Neuronal stem cell (in vitro differentiated cells): ENCODE data around the gene POM121C.
"Not testable (repeated sequence)": the region's sequence is repeated elsewhere in the genome, so short reads cannot be mapped to it uniquely, and the experiment has no call there.

Experiments
- DNase-seq: peaks from one replicate; pipeline ENCODE4 v3.0.0-alpha.2; 2013; ENCODE audit warnings: low spot score
- H2AFZ ChIP-seq: one replicate; pipeline ENCODE4 v1.6.1; 2013; ENCODE audit warnings: mild to moderate bottlenecking, low read length, inconsistent platforms
- H2AK5ac ChIP-seq: 2 replicates; pipeline ENCODE4 v1.6.1; 2013; ENCODE audit warnings: low read depth, mild to moderate bottlenecking, inconsistent platforms, low read length, moderate library complexity, mixed read lengths
- H2BK120ac ChIP-seq: 2 replicates; pipeline ENCODE4 v1.6.1; 2013; ENCODE audit warnings: low read depth, mild to moderate bottlenecking, inconsistent platforms, low read length, moderate library complexity, mixed read lengths
- H2BK12ac ChIP-seq: one replicate; pipeline ENCODE4 v1.6.1; 2013; ENCODE audit warnings: low read length, inconsistent platforms
- H2BK15ac ChIP-seq: 2 replicates; pipeline ENCODE4 v1.6.1; 2013; ENCODE audit warnings: mild to moderate bottlenecking, low read length, inconsistent platforms, mixed read lengths
- H2BK5ac ChIP-seq: one replicate; pipeline ENCODE4 v1.6.1; 2013; ENCODE audit warnings: inconsistent platforms, mild to moderate bottlenecking, low read length, moderate library complexity
- H3K14ac ChIP-seq: one replicate; pipeline ENCODE4 v1.6.1; 2013; ENCODE audit warnings: low read length, inconsistent platforms
- H3K18ac ChIP-seq: 2 replicates; pipeline ENCODE4 v1.6.1; 2013; ENCODE audit warnings: low read length, inconsistent platforms
- H3K23ac ChIP-seq: 2 replicates; pipeline ENCODE4 v1.6.1; 2013; ENCODE audit warnings: low read depth, mild to moderate bottlenecking, mixed read lengths, low read length, inconsistent platforms; ENCODE audit not compliant: poor library complexity
- H3K27ac ChIP-seq: replicated peaks from 3 replicates; pipeline ENCODE4 v1.5.1; 2013; ENCODE audit warnings: low read length, inconsistent platforms
- H3K27me3 ChIP-seq, 3 experiments: 2 replicates each; pipeline ENCODE4 v1.6.1; 2013; ENCODE audit warnings: low read length in 3 of 3, mild to moderate bottlenecking in 2 of 3, inconsistent platforms in 1 of 3, low read depth in 1 of 3, mixed read lengths in 1 of 3, moderate library complexity in 1 of 3; ENCODE audit not compliant: control insufficient read depth in 3 of 3, insufficient read depth in 3 of 3
- H3K36me3 ChIP-seq, 2 donors: replicated peaks in 1 of 2; 2 replicates each; pipeline ENCODE4 v1.6.1; 2013; ENCODE audit warnings: low read length in 2 of 2; ENCODE audit not compliant: control insufficient read depth in 2 of 2, insufficient read depth in 2 of 2
- H3K4ac ChIP-seq: 2 replicates; pipeline ENCODE4 v1.6.1; 2013; ENCODE audit warnings: inconsistent platforms, mild to moderate bottlenecking, low read length, moderate library complexity
- H3K4me1 ChIP-seq, 2 donors: 1 replicate in 1 of 2; 2 replicates in 1 of 2; pipeline ENCODE4 v1.6.1; 2013; ENCODE audit warnings: low read length in 2 of 2, low read depth in 1 of 2; ENCODE audit not compliant: control insufficient read depth in 2 of 2, insufficient read depth in 1 of 2
- H3K4me2 ChIP-seq: one replicate; pipeline ENCODE4 v1.6.1; 2013; ENCODE audit warnings: mild to moderate bottlenecking, low read length, inconsistent platforms; ENCODE audit not compliant: insufficient read depth, poor library complexity, severe bottlenecking
- H3K4me3 ChIP-seq, 2 donors: 2 replicates each; pipeline ENCODE4 v1.5.1; 2013; ENCODE audit warnings: low read length in 2 of 2, mild to moderate bottlenecking in 2 of 2, inconsistent platforms in 1 of 2, moderate library complexity in 1 of 2
- H3K79me1 ChIP-seq: one replicate; pipeline ENCODE4 v1.6.1; 2013; ENCODE audit warnings: low read depth, mild to moderate bottlenecking, inconsistent platforms, low read length, moderate library complexity
- H3K9ac ChIP-seq: one replicate; pipeline ENCODE4 v1.6.1; 2013; ENCODE audit warnings: mild to moderate bottlenecking, low read depth, low read length, inconsistent platforms; ENCODE audit not compliant: poor library complexity
- H3K9me3 ChIP-seq, 2 donors: replicated peaks in 1 of 2; 2 replicates each; pipeline versions ENCODE3 to v1.6.1; 2013; ENCODE audit warnings: low read length in 2 of 2, mild to moderate bottlenecking in 2 of 2, inconsistent platforms in 1 of 2, low read depth in 1 of 2, mixed read lengths in 1 of 2, moderate library complexity in 1 of 2; ENCODE audit not compliant: control insufficient read depth in 2 of 2, insufficient read depth in 1 of 2
- H4K8ac ChIP-seq: one replicate; pipeline ENCODE4 v1.6.1; 2013; ENCODE audit warnings: low read depth, mild to moderate bottlenecking, inconsistent platforms, low read length, moderate library complexity
- H4K91ac ChIP-seq: one replicate; pipeline ENCODE4 v1.6.1; 2013; ENCODE audit warnings: low read length, low read depth, mild to moderate bottlenecking, inconsistent platforms; ENCODE audit not compliant: poor library complexity
- WGBS, 2 donors: extraction: QIAGEN DNeasy Blood & Tissue Kit; methylation state at CpG; one replicate each; pipeline ENCODE4 v1.1.7; 2013; ENCODE audit warnings: missing lambda C conversion rate in 2 of 2, mixed read lengths in 1 of 2; ENCODE audit not compliant: insufficient read length in 2 of 2, insufficient replicate concordance in 1 of 2; ENCODE audit errors: extremely low coverage in 2 of 2; 5-methylcytosine and 5-hydroxymethylcytosine counted together

Gene POM121C

GRCh38 chr7:75395329-75395728 lies 90.8 kb downstream of the POM121C start, which contains the start of gene TRIM73:
Gene TRIM73 (plus strand): TSS chr7:75395629. CDS start chr7:75398934, 3,305 bp downstream.
- not testable (repeated sequence) for H2AK5ac ChIP-seq, H3K18ac ChIP-seq, H3K27me3 ChIP-seq, DNase-seq, H3K23ac ChIP-seq, H3K9ac ChIP-seq, H4K8ac ChIP-seq, H4K91ac ChIP-seq, H3K4me1 ChIP-seq, H3K14ac ChIP-seq, H3K79me1 ChIP-seq, H3K4ac ChIP-seq, H3K9me3 ChIP-seq, H3K27ac ChIP-seq, H3K4me2 ChIP-seq, H2BK15ac ChIP-seq, H3K4me3 ChIP-seq, H2AFZ ChIP-seq, H2BK12ac ChIP-seq, H2BK120ac ChIP-seq, H3K36me3 ChIP-seq, H2BK5ac ChIP-seq
- no CpG with 5 or more reads among the region's 34 CpGs for WGBS, 2 donors

- H3K9me3 ChIP-seq, H3K79me1 ChIP-seq, H3K14ac ChIP-seq, H2BK5ac ChIP-seq, H2AFZ ChIP-seq, H3K4me1 ChIP-seq, H3K4me2 ChIP-seq, H3K36me3 ChIP-seq, DNase-seq, H2BK15ac ChIP-seq, H3K27me3 ChIP-seq, H4K8ac ChIP-seq, H3K4me3 ChIP-seq, H3K23ac ChIP-seq, H3K27ac ChIP-seq, H2BK12ac ChIP-seq, H2BK120ac ChIP-seq, H3K9ac ChIP-seq, H4K91ac ChIP-seq, H3K18ac ChIP-seq, H3K4ac ChIP-seq, H2AK5ac ChIP-seq: not testable (repeated sequence)
- WGBS, 2 donors, result no CpG with 5 or more reads among the region's 6 CpGs
Observed at GRCh38 chr7:75393194-75393593, 92.9 kb downstream of the POM121C start.

GRCh38 chr7:75374519-75375317 lies 111.4 kb downstream of the POM121C start:
- not testable (repeated sequence) for H3K18ac ChIP-seq, H4K91ac ChIP-seq, H2BK120ac ChIP-seq, H3K4me1 ChIP-seq, H3K4ac ChIP-seq, H3K36me3 ChIP-seq, H3K9ac ChIP-seq, H2AFZ ChIP-seq, H2BK12ac ChIP-seq, H4K8ac ChIP-seq, H2BK15ac ChIP-seq, H2BK5ac ChIP-seq, H3K27ac ChIP-seq, H3K9me3 ChIP-seq, DNase-seq, H3K4me2 ChIP-seq, H3K23ac ChIP-seq, H2AK5ac ChIP-seq, H3K4me3 ChIP-seq, H3K14ac ChIP-seq, H3K79me1 ChIP-seq, H3K27me3 ChIP-seq
- no CpG with 5 or more reads among the region's 17 CpGs for WGBS, 2 donors

- H3K4ac ChIP-seq, H3K23ac ChIP-seq, H2BK120ac ChIP-seq: not testable (repeated sequence)
Observed at GRCh38 chr7:75374144-75374518, 112.0 kb downstream of the POM121C start.

More at GRCh38 chr7:75374144-75374518, 112.0 kb downstream of the POM121C start:
- not testable (repeated sequence) for H4K8ac ChIP-seq, H2BK12ac ChIP-seq, H3K27me3 ChIP-seq, H3K9me3 ChIP-seq, H2BK5ac ChIP-seq, H2AFZ ChIP-seq, H2AK5ac ChIP-seq, H3K18ac ChIP-seq, H3K36me3 ChIP-seq, H4K91ac ChIP-seq, H3K4me3 ChIP-seq, H3K4me2 ChIP-seq, H3K14ac ChIP-seq, H3K79me1 ChIP-seq, H2BK15ac ChIP-seq, DNase-seq, H3K9ac ChIP-seq, H3K27ac ChIP-seq, H3K4me1 ChIP-seq
- WGBS, 2 donors, result no CpG with 5 or more reads among the region's 4 CpGs
